WTC11 (cell line): ENCODE measurements around the gene ZC2HC1C. TPM values are rescaled to one million over a fixed set of nuclear protein-coding genes. Genes with fewer than 3 reads are reported as not detected.

ENCODE experiments used
- ATAC-seq: fragments of 200-7000 bp; cut with Tn5 transposase; 2 replicates; pipeline ENCODE4 v1.10.0; 2021; ENCODE audit warnings: mild to moderate bottlenecking, moderate library complexity
- CTCF ChIA-PET: fragments of 300-600 bp; sonication (Branson Sonifier 250); formaldehyde crosslinking; loops from one replicate; lab custom pipeline; 2021; ENCODE audit warnings: antibody characterized with exemption; lab: Charles Lee
- POLR2A ChIA-PET: fragments of 350-600 bp; sonication (Branson Sonifier 250); formaldehyde crosslinking; loops from one replicate; lab custom pipeline; 2021; ENCODE audit warnings: antibody characterized with exemption; lab: Charles Lee
- DNase-seq: peaks from one replicate; pipeline ENCODE4 v3.0.0; 2021; ENCODE audit warnings: low spot score
- H3K27ac Mint-ChIP-seq: 2 replicates; pipeline ENCODE4 v1.8.0; 2021; ENCODE audit warnings: mixed read lengths
- H3K27me3 Mint-ChIP-seq: 2 replicates; pipeline ENCODE4 v1.8.0; 2021; ENCODE audit warnings: low read depth, mild to moderate bottlenecking, moderate library complexity, mixed read lengths
- H3K36me3 Mint-ChIP-seq: 2 replicates; pipeline ENCODE4 v1.8.0; 2021; ENCODE audit warnings: mixed read lengths
- H3K4me1 Mint-ChIP-seq: 2 replicates; pipeline ENCODE4 v1.8.0; 2022; ENCODE audit warnings: mixed read lengths
- H3K4me3 Mint-ChIP-seq: 2 replicates; pipeline ENCODE4 v1.8.0; 2021; ENCODE audit warnings: mild to moderate bottlenecking, moderate library complexity, mixed read lengths
- H3K9me3 Mint-ChIP-seq: 2 replicates; pipeline ENCODE4 v1.8.0; 2021; ENCODE audit warnings: mixed read lengths
- ATF2 ChIP-seq: sonication (generic); formaldehyde crosslinking; IDR thresholded peaks from 2 replicates; pipeline ENCODE4 v1.8.1; 2022; ENCODE audit warnings: low read depth, missing genetic modification reagents, borderline replicate concordance
- ATF3 ChIP-seq: sonication (generic); formaldehyde crosslinking; conservative IDR thresholded peaks from 2 replicates; pipeline ENCODE4 v1.8.1; 2022; ENCODE audit warnings: mild to moderate bottlenecking, missing genetic modification reagents
- ATF6 ChIP-seq: sonication (generic); formaldehyde crosslinking; IDR thresholded peaks from 2 replicates; pipeline ENCODE4 v1.8.1; 2023; ENCODE audit warnings: mild to moderate bottlenecking, missing genetic modification reagents
- CREM ChIP-seq: sonication (generic); formaldehyde crosslinking; IDR thresholded peaks from 2 replicates; pipeline ENCODE4 v1.8.1; 2022; ENCODE audit warnings: mild to moderate bottlenecking, missing genetic modification reagents, moderate library complexity
- ERG ChIP-seq: fragments of 250-450 bp; sonication (Bioruptor Pico); IDR thresholded peaks from 2 replicates; pipeline ENCODE4 v1.8.0; 2021; ENCODE audit warnings: mild to moderate bottlenecking
- HMGXB4 ChIP-seq: sonication (generic); formaldehyde crosslinking; IDR thresholded peaks from 2 replicates; pipeline ENCODE4 v1.8.1; 2023; ENCODE audit warnings: mild to moderate bottlenecking, moderate library complexity, missing genetic modification reagents
- MAX ChIP-seq: sonication (generic); formaldehyde crosslinking; IDR thresholded peaks from 2 replicates; pipeline ENCODE4 v1.8.0; 2022; ENCODE audit warnings: mild to moderate bottlenecking, missing genetic modification reagents
- MLX ChIP-seq: sonication (generic); formaldehyde crosslinking; IDR thresholded peaks from 2 replicates; pipeline ENCODE4 v1.8.1; 2023; ENCODE audit warnings: mild to moderate bottlenecking, missing genetic modification reagents, moderate library complexity
- MXD4 ChIP-seq: fragments of 250-450 bp; sonication (Bioruptor Pico); IDR thresholded peaks from 2 replicates; pipeline ENCODE4 v1.8.0; 2021; ENCODE audit warnings: mild to moderate bottlenecking, moderate library complexity, borderline replicate concordance
- NFATC4 ChIP-seq: fragments of 250-450 bp; sonication (Bioruptor Pico); IDR thresholded peaks from 2 replicates; pipeline ENCODE4 v1.9.0; 2021; ENCODE audit warnings: mild to moderate bottlenecking
- NFYB ChIP-seq: sonication (generic); formaldehyde crosslinking; conservative IDR thresholded peaks from 2 replicates; pipeline ENCODE4 v1.8.0; 2022; ENCODE audit warnings: low read depth, missing genetic modification reagents
- NR2C2 ChIP-seq: sonication (generic); formaldehyde crosslinking; IDR thresholded peaks from 2 replicates; pipeline ENCODE4 v1.8.0; 2022; ENCODE audit warnings: mild to moderate bottlenecking, missing genetic modification reagents
- PREB ChIP-seq: sonication (generic); formaldehyde crosslinking; IDR thresholded peaks from 2 replicates; pipeline ENCODE4 v1.8.1; 2022; ENCODE audit warnings: mild to moderate bottlenecking, missing genetic modification reagents, moderate library complexity, borderline replicate concordance
- TP53 ChIP-seq: sonication (generic); formaldehyde crosslinking; IDR thresholded peaks from 2 replicates; pipeline ENCODE4 v1.8.1; 2023; ENCODE audit warnings: mild to moderate bottlenecking, missing genetic modification reagents
- ZBTB43 ChIP-seq: sonication (generic); formaldehyde crosslinking; IDR thresholded peaks from 2 replicates; pipeline ENCODE4 v1.8.1; 2023; ENCODE audit warnings: mild to moderate bottlenecking, missing genetic modification reagents
- ZMAT4 ChIP-seq: fragments of 250-450 bp; sonication (Bioruptor Pico); IDR thresholded peaks from 2 replicates; pipeline ENCODE4 v1.9.0; 2021; ENCODE audit warnings: mild to moderate bottlenecking
- ZNF396 ChIP-seq: fragments of 250-450 bp; sonication (Bioruptor Pico); IDR thresholded peaks from 2 replicates; pipeline ENCODE4 v1.8.0; 2021; ENCODE audit warnings: mild to moderate bottlenecking, moderate library complexity, borderline replicate concordance
- total RNA-seq: library from RNA; stranded (reverse); gene quantifications from 3 replicates; pipeline ENCODE4 v1.2.3, GENCODE V29; 2021

Gene ZC2HC1C
- total RNA-seq, 1 experiment from 2014 or later: 1.6 TPM

- CTCF ChIA-PET: no interaction called here
Observed at GRCh38 chr14:75098212-75098611, 28.8 kb downstream of the ZC2HC1C start.

GRCh38 chr14:75098682-75099081, 29.2 kb downstream of the ZC2HC1C start:
- H3K4me1 Mint-ChIP-seq: no peaks in the 10 kb centered on the region
- H3K4me3 Mint-ChIP-seq: no peak overlapping the region
- TF ChIP-seq ATF2 (CRISPR knock-in tag) (no peak), ATF3 (CRISPR knock-in tag) (no peak), PREB (CRISPR knock-in tag) (no peak), MLX (CRISPR knock-in tag) (no peak), ATF6 (CRISPR knock-in tag) (no peak), ZNF396 (CRISPR knock-in tag) (no peak)
- ATAC-seq: no peak
- peaks cover 62% of the 10 kb centered on the region for H3K36me3 Mint-ChIP-seq
- no peak overlapping the region for H3K27ac Mint-ChIP-seq
- ChIA-PET POLR2A (no interaction called here), CTCF (no interaction called here)
- no peaks in the 10 kb centered on the region for H3K9me3 Mint-ChIP-seq
- no peaks in the 10 kb centered on the region for H3K27me3 Mint-ChIP-seq
- no peak for DNase-seq

More at GRCh38 chr14:75098212-75098611, 28.8 kb downstream of the ZC2HC1C start:
- Mint-ChIP-seq H3K9me3 (no peaks in the 10 kb centered on the region), H3K4me3 (no peak overlapping the region), H3K27me3 (no peaks in the 10 kb centered on the region), H3K36me3 (peaks cover 61% of the 10 kb centered on the region), H3K27ac (no peak overlapping the region), H3K4me1 (no peaks in the 10 kb centered on the region)
- no peak for ATAC-seq
- POLR2A ChIA-PET: no interaction called here
- TF ChIP-seq ATF2 (CRISPR knock-in tag): no peak
- TF ChIP-seq, all 79 proteins: peak for 0
- no peak for DNase-seq

- Mint-ChIP-seq H3K27me3 (no peaks in the 10 kb centered on the region), H3K4me3 (no peak overlapping the region), H3K27ac (no peak overlapping the region), H3K4me1 (no peaks in the 10 kb centered on the region), H3K36me3 (peaks cover 53% of the 10 kb centered on the region), H3K9me3 (no peaks in the 10 kb centered on the region)
- ChIA-PET CTCF (interaction anchor here (2.1 kb wide), 1 partner anchor 157 kb away, joined by 4 read pairs; no protein-coding TSS in a partner anchor), POLR2A (no interaction called here)
- ATAC-seq: no peak
- no peak for TF ChIP-seq ZBTB43 (CRISPR knock-in tag)
- TF ChIP-seq NR2C2: no peak
- no peak for TF ChIP-seq ZNF396 (CRISPR knock-in tag)
- TF ChIP-seq NFATC4: no peak
- no peak for TF ChIP-seq NFYB
- TF ChIP-seq ERG (CRISPR knock-in tag): no peak
- TF ChIP-seq CREM (CRISPR knock-in tag): no peak
- no peak for TF ChIP-seq MAX (CRISPR knock-in tag)
- no peak for TF ChIP-seq HMGXB4 (CRISPR knock-in tag)
- no peak for TF ChIP-seq MLX (CRISPR knock-in tag)
- TF ChIP-seq ZMAT4 (CRISPR knock-in tag): no peak
- TF ChIP-seq TP53 (CRISPR knock-in tag): no peak
- TF ChIP-seq MXD4 (CRISPR knock-in tag): no peak
- no peak for DNase-seq
Observed at GRCh38 chr14:75101491-75101890, 32.0 kb downstream of the ZC2HC1C start.
